ENCODE data around the gene REG4. TPM values are rescaled to one million over a fixed set of nuclear protein-coding genes. Genes with fewer than 3 reads are reported as not detected.

The REG4 gene
- total and polyA plus RNA-seq, 10 of the 15 experiments (the other 5 are each of a cell fraction or from before 2014, with no cell fraction given): not detected

DNA sequence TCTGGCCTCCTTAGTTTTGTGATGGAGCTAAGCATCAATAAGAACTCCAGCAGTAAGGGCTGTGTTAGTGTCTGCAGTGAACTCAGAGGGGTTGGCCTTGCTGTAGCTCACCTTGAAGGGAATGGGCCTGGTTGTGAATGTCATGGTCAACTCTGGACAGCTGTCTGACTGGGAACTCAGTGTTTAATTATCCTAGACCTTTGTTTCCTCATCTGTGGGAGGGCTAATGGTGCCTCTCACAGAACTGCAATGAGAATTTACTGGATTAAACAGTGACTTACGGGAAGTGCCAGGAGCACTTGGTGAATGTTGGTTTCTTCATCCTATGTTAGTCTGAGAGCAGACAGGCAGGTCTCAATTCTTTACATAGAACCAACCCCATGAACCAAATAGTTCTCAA is 66.2 kb downstream of the REG4 start (continued):
- TF ChIP-seq ZBTB4 (CRISPR knock-in tag; IDR thresholded peaks at IDR 0.05): no peak
- TF ChIP-seq FOS (IDR thresholded peaks at IDR 0.05; ENCODE audit: borderline replicate concordance, extremely low read depth, insufficient read length): no peak

- H3K27me3 ChIP-seq (replicated peaks in 1 of 2; ENCODE audit: control insufficient read depth in 2 of 2, insufficient read depth in 2 of 2, low read length in 1 of 2): peaks cover 0 to 2% of the 10 kb centered on the region in 2 experiments; a peak in 2 of 4 replicates
- CTCF ChIA-PET: interaction anchor here (0.8 to 2.5 kb wide), 13 partner anchors 9 to 224 kb away, joined by 3 to 13 read pairs (median 4); partner anchors contain the start of gene HMGCS2
- no peak overlapping the region for H3K4me2 ChIP-seq (ENCODE audit: control insufficient read depth, insufficient read depth)
- no peak overlapping the region for H3K9ac ChIP-seq (ENCODE audit: control insufficient read depth, insufficient read depth, low read length)
- no peaks in the 10 kb centered on the region for H3K4me1 ChIP-seq (ENCODE audit: control insufficient read depth, insufficient read depth, low read length)
- H3K79me2 ChIP-seq (ENCODE audit: control insufficient read depth, insufficient read depth, low read length): no peaks in the 10 kb centered on the region
- no peak overlapping the region for H3K4me3 ChIP-seq
- intact Hi-C loops (cut with micrococcal nuclease; ENCODE audit: unreplicated experiment): loop anchor here (5.0 kb wide), 2 partner anchors 67 to 132 kb away; no protein-coding TSS in a partner anchor
- SMC1A ChIA-PET (ENCODE audit: uncharacterized antibody, unreplicated experiment): interaction anchor here (0.9 kb wide), 1 partner anchor 65 kb away, joined by 4 read pairs; no protein-coding TSS in a partner anchor
- RAD21 ChIA-PET (ENCODE audit: unreplicated experiment): no interaction called here
- BruUV-seq (replicated peaks): no TSS peak
- WGBS (ENCODE audit: insufficient coverage, insufficient replicate concordance, low lambda C conversion rate, missing lambda C conversion rate): 89% methylated on average over 1 of the region's 1 CpG
- no peaks in the 10 kb centered on the region for H4K20me1 ChIP-seq (ENCODE audit: control insufficient read depth, insufficient read depth)
- FAIRE-seq (no peak), DNase-seq (ENCODE audit: low read depth, low spot score) (no peak), ATAC-seq (no peak)
- H3K9me3 ChIP-seq (replicated peaks; ENCODE audit: control insufficient read depth, insufficient read depth, low read length): no peaks in the 10 kb centered on the region
- H3K36me3 ChIP-seq (ENCODE audit: control insufficient read depth in 2 of 2, insufficient read depth in 2 of 2, low read length in 1 of 2): no peaks in the 10 kb centered on the region
- H3K27ac ChIP-seq (ENCODE audit: control insufficient read depth, insufficient read depth): no peak overlapping the region
- in situ Hi-C loops (cut with MboI): no loop called here
- H2AFZ ChIP-seq (ENCODE audit: control insufficient read depth, low read depth, low read length): no peak overlapping the region
- POLR2A ChIA-PET: no interaction called here
- TF ChIP-seq MTA2 (IDR thresholded peaks at IDR 0.05; ENCODE audit: low read depth) (no peak), CTCF (IDR thresholded peaks at IDR 0.05 in 2 of 3, conservative IDR thresholded peaks at IDR 0.05 in 1 of 3; ENCODE audit: control insufficient read depth in 2 of 3, extremely low read depth in 1 of 3, insufficient read depth in 1 of 3, low read depth in 3 of 3, low read length in 3 of 3) (no peak), ZZZ3 (IDR thresholded peaks at IDR 0.05; ENCODE audit: control insufficient read depth, insufficient read length, low read depth) (no peak), MTA3 (IDR thresholded peaks at IDR 0.05; ENCODE audit: borderline replicate concordance, low read length) (no peak), SIX5 (IDR thresholded peaks at IDR 0.05; ENCODE audit: low read depth, low read length, severe bottlenecking) (no peak), SIN3A (IDR thresholded peaks at IDR 0.05; ENCODE audit: low read depth, low read length) (no peak), BRCA1 (IDR thresholded peaks at IDR 0.05; ENCODE audit: low read depth, low read length) (no peak)
- TF ChIP-seq, protein P1, sequence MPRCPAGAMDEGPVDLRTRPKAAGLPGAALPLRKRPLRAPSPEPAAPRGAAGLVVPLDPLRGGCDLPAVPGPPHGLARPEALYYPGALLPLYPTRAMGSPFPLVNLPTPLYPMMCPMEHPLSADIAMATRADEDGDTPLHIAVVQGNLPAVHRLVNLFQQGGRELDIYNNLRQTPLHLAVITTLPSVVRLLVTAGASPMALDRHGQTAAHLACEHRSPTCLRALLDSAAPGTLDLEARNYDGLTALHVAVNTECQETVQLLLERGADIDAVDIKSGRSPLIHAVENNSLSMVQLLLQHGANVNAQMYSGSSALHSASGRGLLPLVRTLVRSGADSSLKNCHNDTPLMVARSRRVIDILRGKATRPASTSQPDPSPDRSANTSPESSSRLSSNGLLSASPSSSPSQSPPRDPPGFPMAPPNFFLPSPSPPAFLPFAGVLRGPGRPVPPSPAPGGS (IDR thresholded peaks at IDR 0.05; ENCODE audit: borderline replicate concordance, insufficient read depth, low read depth, low read length, poor library complexity, severe bottlenecking): no peak
- TF ChIP-seq, protein P2, sequence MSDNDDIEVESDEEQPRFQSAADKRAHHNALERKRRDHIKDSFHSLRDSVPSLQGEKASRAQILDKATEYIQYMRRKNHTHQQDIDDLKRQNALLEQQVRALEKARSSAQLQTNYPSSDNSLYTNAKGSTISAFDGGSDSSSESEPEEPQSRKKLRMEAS (IDR thresholded peaks at IDR 0.05; ENCODE audit: low read depth, low read length): no peak
- TF ChIP-seq, protein P3, sequence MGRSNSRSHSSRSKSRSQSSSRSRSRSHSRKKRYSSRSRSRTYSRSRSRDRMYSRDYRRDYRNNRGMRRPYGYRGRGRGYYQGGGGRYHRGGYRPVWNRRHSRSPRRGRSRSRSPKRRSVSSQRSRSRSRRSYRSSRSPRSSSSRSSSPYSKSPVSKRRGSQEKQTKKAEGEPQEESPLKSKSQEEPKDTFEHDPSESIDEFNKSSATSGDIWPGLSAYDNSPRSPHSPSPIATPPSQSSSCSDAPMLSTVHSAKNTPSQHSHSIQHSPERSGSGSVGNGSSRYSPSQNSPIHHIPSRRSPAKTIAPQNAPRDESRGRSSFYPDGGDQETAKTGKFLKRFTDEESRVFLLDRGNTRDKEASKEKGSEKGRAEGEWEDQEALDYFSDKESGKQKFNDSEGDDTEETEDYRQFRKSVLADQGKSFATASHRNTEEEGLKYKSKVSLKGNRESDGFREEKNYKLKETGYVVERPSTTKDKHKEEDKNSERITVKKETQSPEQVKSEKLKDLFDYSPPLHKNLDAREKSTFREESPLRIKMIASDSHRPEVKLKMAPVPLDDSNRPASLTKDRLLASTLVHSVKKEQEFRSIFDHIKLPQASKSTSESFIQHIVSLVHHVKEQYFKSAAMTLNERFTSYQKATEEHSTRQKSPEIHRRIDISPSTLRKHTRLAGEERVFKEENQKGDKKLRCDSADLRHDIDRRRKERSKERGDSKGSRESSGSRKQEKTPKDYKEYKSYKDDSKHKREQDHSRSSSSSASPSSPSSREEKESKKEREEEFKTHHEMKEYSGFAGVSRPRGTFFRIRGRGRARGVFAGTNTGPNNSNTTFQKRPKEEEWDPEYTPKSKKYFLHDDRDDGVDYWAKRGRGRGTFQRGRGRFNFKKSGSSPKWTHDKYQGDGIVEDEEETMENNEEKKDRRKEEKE (IDR thresholded peaks at IDR 0.05): no peak
Observed at GRCh38 chr1:119744598-119744942, 66.7 kb downstream of the REG4 start.

Data from GM12878 (cell line).